HepG2 (cell line): Measurements from ENCODE around the gene MLC1. TPM values are rescaled to one million over a fixed set of nuclear protein-coding genes. Genes with fewer than 3 reads are reported as not detected.

ENCODE experiments used
- ATAC-seq: fragments of 200-7000 bp; cut with Tn5 transposase; 3 replicates; pipeline ENCODE4 v1.9.1; 2020; ENCODE audit warnings: mild to moderate bottlenecking, moderate library complexity
- BruUV-seq: library from RNA; stranded (reverse); fragments of 400-500 nt; replicated peaks from 2 replicates; lab custom pipeline; 2021; lab: Mats Ljungman, UMichigan
- CTCF ChIA-PET: fragments of 300-600 bp; formaldehyde crosslinking; extraction: SDS; loops from one replicate; lab custom pipeline; 2021; ENCODE audit warnings: low total read pairs, inconsistent platforms, low intra/inter-chr PET ratio; lab: Yijun Ruan, JAX
- POLR2A ChIA-PET: fragments of 350-600 bp; sonication (Branson Sonifier 250); formaldehyde crosslinking; loops from one replicate; lab custom pipeline; 2020; ENCODE audit warnings: antibody characterized with exemption, inconsistent platforms; lab: Yijun Ruan, JAX
- DNase-seq: peaks from one replicate; pipeline ENCODE4 v3.0.0-alpha.2; 2015; ENCODE audit warnings: low spot score
- FAIRE-seq: peaks from 3 replicates; lab custom pipeline; 2011; peaks lifted over from hg19 to GRCh38; lab: Jason Lieb, UNC
- H2AFZ ChIP-seq: one replicate; pipeline ENCODE4 v1.6.1; 2011; ENCODE audit warnings: low read length, inconsistent platforms
- H3K27ac ChIP-seq: fragments of 300-600 bp; 3 replicates; pipeline ENCODE4 v1.8.0; 2011; ENCODE audit warnings: mixed run types, mild to moderate bottlenecking, mixed read lengths, low read length, inconsistent platforms; ENCODE audit not compliant: insufficient read depth; ENCODE audit errors: extremely low read length
- H3K27me3 ChIP-seq, 2 experiments: fragments of 200-600 bp in 1 of 2; 2 replicates in 1 of 2; 3 replicates in 1 of 2; pipeline versions ENCODE4 v1.6.0 to v1.8.0; 2011; ENCODE audit warnings: low read length in 2 of 2, mild to moderate bottlenecking in 2 of 2, moderate library complexity in 2 of 2, inconsistent platforms in 1 of 2; ENCODE audit not compliant: insufficient read depth in 2 of 2, control insufficient read depth in 1 of 2
- H3K36me3 ChIP-seq, 2 experiments: fragments of 200-600 bp in 1 of 2; replicated peaks in 1 of 2; 2 replicates in 1 of 2; 3 replicates in 1 of 2; pipeline versions ENCODE4 v1.5.1 to v1.8.0; 2011; ENCODE audit warnings: low read length in 2 of 2, inconsistent platforms in 1 of 2; ENCODE audit not compliant: insufficient read depth in 2 of 2, control insufficient read depth in 1 of 2
- H3K4me1 ChIP-seq: 2 replicates; pipeline ENCODE4 v1.5.1; 2012; ENCODE audit warnings: low read length, inconsistent platforms; ENCODE audit not compliant: insufficient read depth
- H3K4me2 ChIP-seq: 2 replicates; pipeline ENCODE4 v1.6.0; 2011; ENCODE audit warnings: low read depth, low read length, inconsistent platforms
- H3K4me3 ChIP-seq, 3 experiments: fragments of 200-600 bp in 1 of 3; sonication (generic), shearing (Covaris generic) in 1 of 3; replicated peaks in 1 of 3; 2 replicates each; pipeline ENCODE4 v1.5.1; 2011 to 2016; ENCODE audit warnings: low read length in 3 of 3, inconsistent platforms in 2 of 3, low read depth in 2 of 3, mild to moderate bottlenecking in 2 of 3, control low read depth in 1 of 3, mixed read lengths in 1 of 3; ENCODE audit not compliant: insufficient read depth in 1 of 3
- H3K79me2 ChIP-seq: one replicate; pipeline ENCODE4 v1.6.1; 2011; ENCODE audit warnings: low read length, inconsistent platforms; ENCODE audit not compliant: insufficient read depth
- H3K9ac ChIP-seq: 2 replicates; pipeline ENCODE4 v1.6.0; 2011; ENCODE audit warnings: mild to moderate bottlenecking, low read depth, low read length, inconsistent platforms; ENCODE audit not compliant: insufficient read depth
- H3K9me3 ChIP-seq: 2 replicates; pipeline ENCODE4 v1.5.1; 2012; ENCODE audit warnings: mild to moderate bottlenecking, low read length
- H4K20me1 ChIP-seq: 2 replicates; pipeline ENCODE4 v1.6.0; 2011; ENCODE audit warnings: inconsistent platforms, mild to moderate bottlenecking, low read length, moderate library complexity; ENCODE audit not compliant: insufficient read depth
- CBX5 ChIP-seq: sonication (generic); formaldehyde crosslinking; IDR thresholded peaks from 2 replicates; pipeline ENCODE4 v1.4.0; 2020; ENCODE audit warnings: missing genetic modification reagents, borderline replicate concordance
- FOSL2 ChIP-seq: sonication (generic); formaldehyde crosslinking; IDR thresholded peaks from 2 replicates; pipeline ENCODE4 v1.4.0; 2020; ENCODE audit warnings: missing genetic modification reagents
- HNF4A ChIP-seq: sonication (generic); formaldehyde crosslinking; IDR thresholded peaks from 2 replicates; pipeline ENCODE4 v1.4.0; 2020; ENCODE audit warnings: missing genetic modification reagents
- MYC ChIP-seq: sonication (generic); formaldehyde crosslinking; IDR thresholded peaks from 2 replicates; pipeline ENCODE4 v1.9.0; 2021; ENCODE audit warnings: missing genetic modification reagents, borderline replicate concordance
- SNRNP70 ChIP-seq: fragments of 200-400 bp; formaldehyde crosslinking; IDR thresholded peaks from 2 replicates; pipeline ENCODE4 v1.6.1; 2017; ENCODE audit warnings: mild to moderate bottlenecking, low read depth, low read length, moderate library complexity
- XBP1 ChIP-seq: sonication (generic); formaldehyde crosslinking; IDR thresholded peaks from 2 replicates; pipeline ENCODE4 v1.5.0; 2020; ENCODE audit warnings: missing genetic modification reagents
- ZNF235 ChIP-seq: sonication (generic); formaldehyde crosslinking; IDR thresholded peaks from 2 replicates; pipeline ENCODE4 v1.8.1; 2023; ENCODE audit warnings: mild to moderate bottlenecking, missing genetic modification reagents, borderline replicate concordance
- ZNF512 ChIP-seq: sonication (generic); formaldehyde crosslinking; IDR thresholded peaks from 2 replicates; pipeline ENCODE4 v1.4.0; 2020; ENCODE audit warnings: mild to moderate bottlenecking, missing genetic modification reagents
- ZNF710 ChIP-seq: sonication (generic); formaldehyde crosslinking; IDR thresholded peaks from 2 replicates; pipeline ENCODE4 v1.5.0; 2020; ENCODE audit warnings: mild to moderate bottlenecking, missing genetic modification reagents, borderline replicate concordance
- ZNF720 ChIP-seq: sonication (generic); formaldehyde crosslinking; IDR thresholded peaks from 2 replicates; pipeline ENCODE4 v1.4.0; 2020; ENCODE audit warnings: missing genetic modification reagents
- ZNF891 ChIP-seq: sonication (generic); formaldehyde crosslinking; IDR thresholded peaks from 2 replicates; pipeline ENCODE4 v1.5.0; 2020; ENCODE audit warnings: mild to moderate bottlenecking, missing genetic modification reagents
- WGBS: methylation state at CpG from one replicate; pipeline ENCODE4 v1.1.6; 2017; ENCODE audit warnings: low lambda C conversion rate; 5-methylcytosine and 5-hydroxymethylcytosine counted together
- in situ Hi-C: cut with HindIII; loops from 2 replicates; pipeline ENCODE4 v1.10.0; 2017; ENCODE audit warnings: low pct_unique_long_range_greater_than_20kb; ENCODE audit not compliant: extremely low pct_ligation_motif_present
- intact Hi-C: fragments of 100-400 bp; cut with micrococcal nuclease; formaldehyde crosslinking; loops from one replicate; pipeline ENCODE4 v1.10.0; 2022; ENCODE audit not compliant: unreplicated experiment
- polyA plus RNA-seq, 8 experiments: library from polyadenylated mRNA; depleted of rRNA in 3 of 8; stranded (reverse) in 7 of 8; unstranded in 1 of 8; fragments of >200 nt; fragmentation: Illumina TruSeq in 4 of 8; extraction: Trizol in 4 of 8; gene quantifications; 2 replicates each; pipeline versions ENCODE4 v1.2.1 to v1.2.3, GENCODE V29; 2011 to 2016; ENCODE audit warnings: low read depth in 4 of 8, missing spikeins in 1 of 8, mixed read lengths in 1 of 8; ENCODE audit not compliant: insufficient read depth in 1 of 8
- total RNA-seq, 5 experiments: library from RNA; depleted of rRNA; stranded (reverse); fragments of >200 nt; fragmentation: Illumina TruSeq; extraction: Trizol; gene quantifications; 2 replicates each; pipeline ENCODE4 v1.2.3, GENCODE V29; 2016; ENCODE audit warnings: low read depth in 1 of 5

The MLC1 gene
- total and polyA plus RNA-seq, 2 of the 13 experiments (the other 11 are each of a cell fraction or from before 2014, with no cell fraction given) = not detected

- Histone ChIP-seq H3K4me1 (peaks cover 9% of the 10 kb centered on the region; the same call in 1 of the 2 replicates), H3K4me3 (no peak overlapping the region), H3K9ac (no peak overlapping the region), H3K79me2 (no peaks in the 10 kb centered on the region), H3K27me3 (peaks cover 6 to 20% of the 10 kb centered on the region in 2 experiments; a peak in 3 of 5 replicates), H3K9me3 (no peaks in the 10 kb centered on the region), H3K27ac (no peak overlapping the region), H3K36me3 (no peaks in the 10 kb centered on the region), H3K4me2 (no peak overlapping the region), H4K20me1 (no peaks in the 10 kb centered on the region), H2AFZ (no peak overlapping the region)
- FAIRE-seq (no peak), ATAC-seq (no peak), DNase-seq (no peak)
- no peak for TF ChIP-seq ZNF720 (CRISPR knock-in tag)
- TF ChIP-seq CBX5 (CRISPR knock-in tag) = no peak
- no peak for TF ChIP-seq MYC (CRISPR knock-in tag)
- no peak for TF ChIP-seq SNRNP70
- TF ChIP-seq ZNF710 (CRISPR knock-in tag) = no peak
- TF ChIP-seq ZNF235 (CRISPR knock-in tag) = no peak
- TF ChIP-seq ZNF512 (CRISPR knock-in tag) = no peak
- TF ChIP-seq ZNF891 = no peak
- TF ChIP-seq FOSL2 = no peak
- no peak for TF ChIP-seq XBP1
- TF ChIP-seq HNF4A (CRISPR knock-in tag) = no peak
- in situ Hi-C loops = no loop called here
- 73% methylated on average over 6 of the region's 17 CpGs for WGBS
- no TSS peak for BruUV-seq
- ChIA-PET POLR2A (no interaction called here), CTCF (no interaction called here)
- intact Hi-C loops = no loop called here
Observed at GRCh38 chr22:50074056-50074455, 11.2 kb downstream of the MLC1 start.
